Endothelial cell of hepatic sinusoid (primary cell): ENCODE results near the gene MYBPHL.
"Not testable (repeated sequence)": the region's sequence is repeated elsewhere in the genome, so short reads cannot be mapped to it uniquely, and the experiment has no call there.

Source experiments
- in situ Hi-C: cut with HindIII; loops from 2 replicates; pipeline ENCODE4 v1.10.0; 2017; ENCODE audit warnings: low sequenced_read_pairs

The MYBPHL gene

GRCh38 chr1:109307274-109308021, 637 bp upstream of the MYBPHL start:
- in situ Hi-C loops, result no loop called here

DNA sequence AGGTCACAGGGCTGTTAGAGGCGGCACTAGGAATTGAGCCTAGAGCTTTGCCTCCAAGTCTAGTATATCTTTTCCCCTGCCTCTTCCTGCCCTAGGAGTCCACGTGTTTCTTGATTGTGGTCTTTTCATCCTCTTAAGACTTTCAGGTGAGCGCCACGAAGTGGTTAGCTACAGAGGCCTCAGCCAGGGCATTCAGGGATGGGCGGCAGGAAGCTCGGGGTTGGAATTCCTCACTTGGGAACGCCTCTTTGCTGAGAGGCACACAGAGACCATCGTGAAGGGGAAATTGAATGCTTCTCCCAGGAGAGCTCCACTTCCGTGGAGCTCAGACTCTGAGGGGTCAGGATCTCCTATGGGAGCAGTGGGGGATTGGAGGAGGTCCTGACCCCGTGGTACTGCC, 820 bp downstream of the MYBPHL start:
- in situ Hi-C loops, result not testable (repeated sequence)

DNA sequence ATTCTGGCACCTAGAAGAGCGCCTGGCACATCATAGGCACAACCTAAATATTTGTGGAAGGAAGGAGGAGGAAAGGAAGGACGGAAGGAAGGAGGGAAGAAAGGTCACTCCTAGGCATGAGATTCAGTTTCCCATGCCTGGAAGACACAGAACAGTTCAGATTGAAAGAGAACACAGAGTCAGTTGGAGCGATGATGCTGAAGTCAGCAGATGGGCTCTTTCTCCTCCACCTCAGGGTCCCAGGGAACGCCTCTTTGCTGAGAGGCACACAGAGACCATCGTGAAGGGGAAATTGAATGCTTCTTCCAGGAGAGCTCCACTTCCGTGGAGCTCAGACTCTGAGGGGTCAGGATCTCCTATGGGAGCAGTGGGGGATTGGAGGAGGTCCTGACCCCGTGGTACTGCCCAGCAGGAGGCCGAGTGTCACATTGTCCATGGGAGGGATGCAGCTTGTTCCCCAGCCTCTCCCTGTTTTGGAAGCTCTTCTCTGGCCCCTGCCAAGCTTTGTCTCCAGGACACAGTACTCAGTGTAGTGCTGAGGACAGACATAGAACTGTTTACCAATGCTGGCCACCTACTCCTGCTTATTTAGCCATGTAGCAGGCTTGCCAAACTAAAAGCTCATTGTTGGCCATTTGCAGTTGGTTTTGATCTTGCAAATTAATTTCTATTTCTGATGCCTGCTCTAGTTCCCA, 2.4 kb downstream of the MYBPHL start:
- in situ Hi-C loops, result no loop called here

DNA sequence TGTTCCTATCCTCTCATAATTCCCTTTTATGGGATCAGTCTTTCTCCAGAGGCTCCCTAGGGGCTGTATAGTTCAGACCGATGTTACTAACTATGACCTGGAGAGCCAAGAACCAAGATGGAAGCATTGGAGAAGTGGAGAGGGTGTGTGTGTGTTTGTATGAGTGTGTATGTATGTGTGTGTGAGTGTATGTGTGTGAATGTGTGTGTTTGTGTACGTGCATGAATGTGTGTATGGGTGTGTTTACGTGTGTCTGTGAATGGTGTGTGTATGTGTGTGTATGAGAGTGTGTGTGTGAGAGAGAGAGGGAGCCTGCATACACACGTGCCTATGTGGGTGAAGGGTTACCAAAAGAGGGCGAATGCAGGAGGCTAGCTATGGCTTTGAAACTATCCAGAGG, 4.9 kb downstream of the MYBPHL start:
- in situ Hi-C loops, result no loop called here

DNA sequence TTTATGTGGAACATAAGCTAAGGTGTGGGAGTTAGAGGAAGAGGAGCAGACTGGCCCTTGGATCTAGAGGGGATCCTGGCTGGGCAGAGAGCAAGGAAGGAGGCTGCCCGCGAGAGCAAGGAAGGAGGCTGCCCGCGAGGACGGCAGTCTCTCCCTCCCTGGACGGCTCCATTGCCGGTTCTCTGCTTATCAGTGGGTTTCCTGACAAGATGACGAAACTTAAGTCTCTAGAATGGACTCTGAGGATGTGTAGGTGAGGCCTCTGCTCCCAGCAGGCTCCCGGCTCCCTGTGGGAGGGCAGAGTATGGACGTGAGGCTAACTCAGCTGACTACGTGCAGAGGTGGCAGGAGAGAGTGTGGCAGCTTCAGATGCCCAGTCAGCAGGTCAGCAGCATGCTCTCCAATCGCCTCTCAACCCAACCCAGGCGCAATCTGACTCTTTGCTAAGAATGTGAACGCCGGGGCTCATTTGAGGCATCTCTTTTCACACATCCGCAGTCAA, 6.1 kb downstream of the MYBPHL start:
- in situ Hi-C loops, result no loop called here

- in situ Hi-C loops, result no loop called here
Observed at GRCh38 chr1:109299558-109300343, 7.1 kb downstream of the MYBPHL start.

GRCh38 chr1:109298666-109299557, 7.9 kb downstream of the MYBPHL start:
- in situ Hi-C loops, result no loop called here

- in situ Hi-C loops, result no loop called here
Observed at GRCh38 chr1:109296782-109297181, 10.0 kb downstream of the MYBPHL start.

- in situ Hi-C loops, result no loop called here
Observed at GRCh38 chr1:109295712-109296415, 10.9 kb downstream of the MYBPHL start.

DNA sequence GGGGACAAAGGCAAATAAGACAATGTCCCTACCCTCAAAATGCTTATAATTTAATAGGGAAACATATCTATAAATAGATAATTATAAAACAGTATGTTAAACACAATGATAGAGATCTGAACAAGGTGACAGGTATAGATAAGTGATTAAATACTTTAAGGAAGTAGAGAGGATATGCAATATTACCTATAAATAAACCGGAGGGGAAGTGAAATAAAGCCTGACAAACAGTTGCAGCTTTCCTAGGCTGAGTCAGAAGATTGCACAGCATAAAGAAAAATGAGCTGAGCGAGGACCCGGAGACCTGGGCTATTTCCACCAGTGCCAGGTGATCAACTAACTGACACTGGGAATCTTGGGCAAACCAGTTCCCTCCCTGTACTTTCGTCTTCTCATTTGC, 12.3 kb downstream of the MYBPHL start:
- in situ Hi-C loops, result loop anchor here (5.0 kb wide), 1 partner anchor 63 kb away; no protein-coding TSS in a partner anchor

DNA sequence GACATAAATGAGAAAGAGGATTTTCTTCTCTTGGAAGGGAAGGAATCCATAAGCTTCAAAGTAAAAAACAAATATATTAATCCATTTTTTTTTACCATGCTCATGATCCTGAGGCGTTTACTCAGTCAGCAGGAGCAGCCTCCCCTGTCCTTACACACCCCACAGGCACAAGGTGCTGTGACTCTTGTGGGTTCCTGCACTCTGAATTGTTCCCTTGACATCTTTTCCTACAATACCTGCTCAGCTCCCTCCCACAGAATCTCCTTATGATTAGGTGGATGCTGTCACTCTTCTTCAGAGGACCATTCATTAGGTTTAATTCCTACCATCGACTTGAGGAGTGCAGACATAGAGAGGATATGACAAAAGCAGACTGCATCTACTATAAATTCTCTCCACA, 13.8 kb downstream of the MYBPHL start:
- in situ Hi-C loops, result loop anchor here (5.0 kb wide), 1 partner anchor 64 kb away; no protein-coding TSS in a partner anchor

DNA sequence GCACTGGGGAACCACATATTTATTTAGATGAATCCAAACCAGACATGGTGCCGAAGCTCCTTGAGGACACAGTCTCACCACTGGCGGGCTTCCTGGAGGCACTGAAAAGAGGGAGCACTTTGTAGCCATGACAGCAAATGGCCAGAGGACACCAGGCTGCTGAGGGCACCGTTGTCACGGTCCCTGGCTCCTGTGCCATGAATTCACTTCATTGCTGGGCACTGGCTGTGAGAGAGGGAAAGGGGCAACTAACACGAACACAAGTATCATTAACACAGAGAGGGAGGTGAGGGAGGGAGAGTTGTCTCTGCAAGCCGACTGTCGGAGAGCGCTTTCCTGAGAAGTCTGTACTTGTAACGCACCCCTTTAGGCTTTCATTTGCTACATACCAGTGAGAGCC, 14.4 kb downstream of the MYBPHL start:
- in situ Hi-C loops, result loop anchor here (5.0 kb wide), 1 partner anchor 65 kb away; no protein-coding TSS in a partner anchor

DNA sequence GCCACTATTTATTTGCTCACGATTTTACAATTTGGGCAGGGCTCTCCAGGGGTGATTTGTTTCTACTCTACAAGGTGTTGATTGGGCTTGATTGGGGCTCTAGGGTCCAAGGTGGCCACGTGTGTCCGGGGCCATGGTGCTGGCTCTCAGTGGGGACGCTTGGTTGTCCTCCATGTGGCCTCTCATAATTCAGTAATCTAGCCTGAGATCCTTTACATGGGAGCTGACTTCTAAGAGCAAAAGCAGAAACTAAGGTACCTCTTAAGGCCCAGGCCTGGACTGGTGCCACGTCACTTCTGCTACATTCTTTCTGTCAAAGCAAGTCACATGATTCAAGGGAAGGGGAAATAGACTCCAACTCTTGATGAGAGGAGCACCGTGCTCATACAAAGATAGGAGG, 15.8 kb downstream of the MYBPHL start:
- in situ Hi-C loops, result loop anchor here (5.0 kb wide), 1 partner anchor 66 kb away; no protein-coding TSS in a partner anchor

- in situ Hi-C loops, result loop anchor here (5.0 kb wide), 1 partner anchor 67 kb away; no protein-coding TSS in a partner anchor
Observed at GRCh38 chr1:109290137-109290536, 16.7 kb downstream of the MYBPHL start.

- in situ Hi-C loops, result not testable (repeated sequence)
Observed at GRCh38 chr1:109286762-109287161, 20.0 kb downstream of the MYBPHL start.

DNA sequence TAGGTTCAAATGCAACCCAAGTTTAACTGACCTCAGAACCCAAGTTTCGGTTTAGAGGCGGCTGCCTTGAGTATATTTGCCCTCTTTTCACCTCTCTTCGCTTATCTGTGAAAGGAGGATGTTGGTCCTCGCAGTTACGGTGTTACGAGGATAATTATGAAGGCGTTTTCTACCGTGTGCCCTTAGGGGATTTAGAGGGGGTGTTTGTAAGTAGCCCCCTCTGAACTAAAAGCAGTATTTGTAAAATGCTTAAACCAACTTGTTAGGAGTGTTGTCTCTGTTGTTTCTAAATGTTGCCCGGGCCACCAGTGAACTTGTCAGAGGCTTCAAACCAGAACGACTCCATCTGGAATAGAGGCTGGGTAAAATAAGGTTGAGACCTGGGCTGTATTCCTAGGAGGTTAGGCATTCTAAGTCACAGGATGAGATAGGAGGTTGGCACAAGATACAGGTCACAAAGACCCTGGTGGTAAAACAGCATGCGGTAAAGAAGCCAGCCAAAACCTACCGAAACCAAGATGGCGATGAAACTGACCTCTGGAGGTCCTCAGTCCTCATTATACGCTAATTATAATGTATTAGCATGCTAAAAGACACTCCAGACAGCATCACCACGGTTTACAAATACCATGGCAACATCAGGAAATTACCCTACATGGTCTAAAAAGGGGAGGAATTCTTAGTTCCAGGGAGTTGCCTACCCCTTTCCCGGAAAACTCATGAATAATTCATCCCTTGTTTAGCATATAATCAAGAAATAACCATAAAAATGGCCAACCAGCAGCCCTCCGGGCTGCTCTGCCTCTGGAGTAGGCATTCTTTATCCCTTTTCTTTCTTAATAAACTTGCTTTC, 22.8 kb downstream of the MYBPHL start:
- in situ Hi-C loops, result no loop called here

- in situ Hi-C loops, result no loop called here
Observed at GRCh38 chr1:109282952-109283747, 23.7 kb downstream of the MYBPHL start, which contains the start of gene PSRC1. Gene PSRC1 (minus strand): TSS chr1:109283145.

GRCh38 chr1:109282497-109282951, 24.3 kb downstream of the MYBPHL start:
- in situ Hi-C loops, result no loop called here
